Trophoblast cell (in vitro differentiated cells and primary cell): ENCODE measurements around the gene CDC42EP5.
A peak's percentile ranks its signal among the peaks of the same experiment; 100 is the strongest.

ENCODE experiments used
- DNase-seq, 2 donors: peaks; one replicate each; pipeline ENCODE4 v3.0.0-alpha.2; 2016
- H2AFZ ChIP-seq: 2 replicates; pipeline ENCODE4 v1.6.1; 2013; ENCODE audit warnings: low read length, moderate library complexity, mild to moderate bottlenecking; ENCODE audit not compliant: insufficient read depth, poor library complexity
- H2AK5ac ChIP-seq: 2 replicates; pipeline ENCODE4 v1.6.1; 2013; ENCODE audit warnings: mild to moderate bottlenecking, low read length
- H2BK120ac ChIP-seq: 2 replicates; pipeline ENCODE4 v1.6.1; 2013; ENCODE audit warnings: low read length, mild to moderate bottlenecking, moderate library complexity; ENCODE audit not compliant: insufficient read depth, poor library complexity
- H2BK12ac ChIP-seq: 2 replicates; pipeline ENCODE4 v1.6.1; 2013; ENCODE audit warnings: mild to moderate bottlenecking, low read length, moderate library complexity
- H2BK5ac ChIP-seq: 2 replicates; pipeline ENCODE4 v1.6.1; 2013; ENCODE audit warnings: low read length, low read depth, moderate library complexity, mild to moderate bottlenecking; ENCODE audit not compliant: poor library complexity
- H3K14ac ChIP-seq: 2 replicates; pipeline ENCODE4 v1.6.1; 2013; ENCODE audit warnings: mild to moderate bottlenecking, low read length
- H3K18ac ChIP-seq: 2 replicates; pipeline ENCODE4 v1.6.1; 2013; ENCODE audit warnings: mild to moderate bottlenecking, low read length
- H3K23ac ChIP-seq: 2 replicates; pipeline ENCODE4 v1.6.1; 2013; ENCODE audit warnings: low read length
- H3K27ac ChIP-seq: 2 replicates; pipeline ENCODE4 v1.5.1; 2013; ENCODE audit warnings: low read depth, mild to moderate bottlenecking, inconsistent platforms, low read length, moderate library complexity
- H3K27me3 ChIP-seq: 2 replicates; pipeline ENCODE4 v1.6.1; 2013; ENCODE audit warnings: inconsistent platforms, mild to moderate bottlenecking, low read length, moderate library complexity; ENCODE audit not compliant: insufficient read depth
- H3K36me3 ChIP-seq, 2 experiments: 1 replicate in 1 of 2; 2 replicates in 1 of 2; pipeline ENCODE4 v1.6.1; 2013; ENCODE audit warnings: low read length in 2 of 2, mild to moderate bottlenecking in 2 of 2, moderate library complexity in 1 of 2; ENCODE audit not compliant: insufficient read depth in 2 of 2, control insufficient read depth in 1 of 2
- H3K4ac ChIP-seq: 2 replicates; pipeline ENCODE4 v1.6.1; 2013; ENCODE audit warnings: low read depth, mild to moderate bottlenecking, low read length, moderate library complexity
- H3K4me1 ChIP-seq, 2 experiments: 1 replicate in 1 of 2; 2 replicates in 1 of 2; pipeline ENCODE4 v1.6.1; 2013; ENCODE audit warnings: low read length in 2 of 2, mild to moderate bottlenecking in 2 of 2, moderate library complexity in 1 of 2; ENCODE audit not compliant: insufficient read depth in 2 of 2, control insufficient read depth in 1 of 2
- H3K4me2 ChIP-seq: 2 replicates; pipeline ENCODE4 v1.6.1; 2013; ENCODE audit warnings: inconsistent platforms, mild to moderate bottlenecking, low read length, moderate library complexity
- H3K4me3 ChIP-seq: 2 replicates; pipeline ENCODE4 v1.5.1; 2013; ENCODE audit warnings: mild to moderate bottlenecking, low read depth, low read length, inconsistent platforms
- H3K79me1 ChIP-seq: one replicate; pipeline ENCODE4 v1.6.1; 2013; ENCODE audit warnings: low read length
- H3K79me2 ChIP-seq: 2 replicates; pipeline ENCODE4 v1.6.1; 2013; ENCODE audit warnings: low read length, mild to moderate bottlenecking; ENCODE audit not compliant: control insufficient read depth, insufficient read depth, poor library complexity
- H3K9ac ChIP-seq: 2 replicates; pipeline ENCODE4 v1.6.1; 2013; ENCODE audit warnings: mild to moderate bottlenecking, low read length
- H3K9me3 ChIP-seq: 2 replicates; pipeline ENCODE4 v1.6.1; 2013; ENCODE audit warnings: low read depth, mild to moderate bottlenecking, control low read depth, inconsistent platforms, low read length; ENCODE audit not compliant: insufficient read depth
- H4K12ac ChIP-seq: 2 replicates; pipeline ENCODE4 v1.6.1; 2013; ENCODE audit warnings: low read depth, mild to moderate bottlenecking, low read length, moderate library complexity
- H4K8ac ChIP-seq: 2 replicates; pipeline ENCODE4 v1.6.1; 2013; ENCODE audit warnings: low read depth, mild to moderate bottlenecking, low read length, moderate library complexity
- H4K91ac ChIP-seq: one replicate; pipeline ENCODE4 v1.6.1; 2013; ENCODE audit warnings: low read depth, mild to moderate bottlenecking, low read length, moderate library complexity
- WGBS: extraction: QIAGEN DNeasy Blood & Tissue Kit; methylation state at CpG from one replicate; pipeline ENCODE4 v1.1.7; 2013; ENCODE audit warnings: missing lambda C conversion rate; ENCODE audit not compliant: insufficient read length, insufficient coverage; ENCODE audit errors: extremely low coverage; 5-methylcytosine and 5-hydroxymethylcytosine counted together

CDC42EP5 gene

DNA sequence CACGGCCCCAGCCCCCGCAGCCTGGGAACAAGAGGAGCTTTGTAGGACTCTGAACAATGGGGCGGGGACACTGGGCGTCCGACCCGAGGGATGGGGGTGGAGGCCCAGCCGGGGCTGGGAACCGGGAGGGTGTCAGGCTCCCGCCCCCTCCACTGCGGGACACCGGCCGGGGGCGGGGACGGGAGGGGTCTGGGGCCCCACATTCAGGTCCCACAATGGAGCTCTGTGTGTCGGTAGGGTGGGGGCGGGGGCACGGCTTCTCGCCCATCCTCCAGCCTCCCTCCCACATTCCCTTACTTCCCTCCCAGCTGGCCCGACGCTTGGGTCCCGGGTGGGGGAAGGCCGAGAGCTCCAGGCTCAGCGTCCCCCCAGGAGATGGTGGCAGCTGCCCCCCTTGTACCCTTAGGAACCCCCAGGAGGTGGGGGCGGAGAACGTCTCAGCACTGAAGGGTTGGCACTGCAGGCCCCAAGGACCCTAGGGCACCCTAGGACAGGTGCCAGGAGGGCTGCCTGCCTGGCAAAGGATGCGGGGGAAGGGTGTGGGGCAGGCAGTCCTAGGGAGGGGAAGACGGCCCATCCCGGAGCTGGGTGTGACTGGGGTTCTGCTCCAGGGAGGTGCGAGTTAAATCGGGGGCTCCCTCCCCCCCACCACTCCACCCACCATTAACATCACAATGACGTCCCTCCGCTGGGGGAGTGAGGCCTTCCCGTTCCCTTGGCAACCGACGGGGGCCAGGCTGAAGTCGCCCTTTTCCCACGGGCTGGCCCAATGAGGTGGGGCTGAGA lies 52.5 kb downstream of the CDC42EP5 start:
- H3K9me3 ChIP-seq = peaks cover 8% of the 10 kb centered on the region
- H4K8ac ChIP-seq = no peak overlapping the region
- H2AFZ ChIP-seq = no peak overlapping the region
- no peaks in the 10 kb centered on the region for H3K36me3 ChIP-seq
- H3K9ac ChIP-seq = no peak overlapping the region
- peaks cover 2 to 6% of the 10 kb centered on the region in 2 experiments for H3K4me1 ChIP-seq
- H3K4me2 ChIP-seq = peak overlapping the region; percentile 4
- H3K18ac ChIP-seq = no peak overlapping the region
- no peak overlapping the region for H2AK5ac ChIP-seq
- DNase-seq = no peak
- no peak overlapping the region for H3K23ac ChIP-seq
- H3K14ac ChIP-seq = no peak overlapping the region
- H3K79me1 ChIP-seq = no peaks in the 10 kb centered on the region
- no peak overlapping the region for H4K12ac ChIP-seq
- H4K91ac ChIP-seq = no peak overlapping the region
- H2BK120ac ChIP-seq = no peak overlapping the region
- WGBS = no CpG with 5 or more reads among the region's 37 CpGs
- H3K79me2 ChIP-seq = no peaks in the 10 kb centered on the region
- peaks cover 25% of the 10 kb centered on the region for H3K27me3 ChIP-seq
- no peak overlapping the region for H2BK12ac ChIP-seq
- H2BK5ac ChIP-seq = no peak overlapping the region
- H3K27ac ChIP-seq = no peak overlapping the region
- H3K4ac ChIP-seq = no peak overlapping the region
- H3K4me3 ChIP-seq = no peak overlapping the region

DNA sequence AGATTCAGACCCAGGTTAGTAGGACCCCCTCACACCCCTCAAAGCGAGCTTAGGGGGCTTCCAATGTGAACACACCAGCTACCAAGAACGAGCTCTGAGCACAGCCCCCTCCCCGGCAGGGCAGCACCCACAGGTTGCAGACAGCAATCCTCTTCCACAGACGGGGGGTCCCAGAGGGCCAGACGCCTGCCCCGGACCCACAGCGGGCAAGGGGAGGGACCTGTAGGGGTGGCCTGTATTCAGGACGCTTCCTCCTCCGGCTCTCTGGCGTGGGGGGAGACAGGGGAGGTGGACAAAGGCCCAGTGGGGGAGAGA lies 53.1 kb downstream of the CDC42EP5 start:
- no peak for DNase-seq
- Histone ChIP-seq H2AFZ (no peak overlapping the region), H3K4me2 (peak overlapping the region; percentile 4), H3K18ac (no peak overlapping the region), H2BK12ac (no peak overlapping the region), H3K36me3 (no peaks in the 10 kb centered on the region), H3K9me3 (peaks cover 9% of the 10 kb centered on the region), H4K12ac (no peak overlapping the region), H3K79me1 (no peaks in the 10 kb centered on the region), H2BK5ac (no peak overlapping the region), H3K9ac (no peak overlapping the region), H4K91ac (no peak overlapping the region), H3K14ac (no peak overlapping the region), H3K27me3 (peaks cover 29% of the 10 kb centered on the region), H3K27ac (no peak overlapping the region), H3K23ac (no peak overlapping the region), H3K4me3 (no peak overlapping the region), H3K4me1 (peaks cover 2 to 6% of the 10 kb centered on the region in 2 experiments), H3K79me2 (no peaks in the 10 kb centered on the region), H4K8ac (no peak overlapping the region), H3K4ac (no peak overlapping the region), H2BK120ac (no peak overlapping the region), H2AK5ac (no peak overlapping the region)
- WGBS = no CpG with 5 or more reads among the region's 10 CpGs

DNA sequence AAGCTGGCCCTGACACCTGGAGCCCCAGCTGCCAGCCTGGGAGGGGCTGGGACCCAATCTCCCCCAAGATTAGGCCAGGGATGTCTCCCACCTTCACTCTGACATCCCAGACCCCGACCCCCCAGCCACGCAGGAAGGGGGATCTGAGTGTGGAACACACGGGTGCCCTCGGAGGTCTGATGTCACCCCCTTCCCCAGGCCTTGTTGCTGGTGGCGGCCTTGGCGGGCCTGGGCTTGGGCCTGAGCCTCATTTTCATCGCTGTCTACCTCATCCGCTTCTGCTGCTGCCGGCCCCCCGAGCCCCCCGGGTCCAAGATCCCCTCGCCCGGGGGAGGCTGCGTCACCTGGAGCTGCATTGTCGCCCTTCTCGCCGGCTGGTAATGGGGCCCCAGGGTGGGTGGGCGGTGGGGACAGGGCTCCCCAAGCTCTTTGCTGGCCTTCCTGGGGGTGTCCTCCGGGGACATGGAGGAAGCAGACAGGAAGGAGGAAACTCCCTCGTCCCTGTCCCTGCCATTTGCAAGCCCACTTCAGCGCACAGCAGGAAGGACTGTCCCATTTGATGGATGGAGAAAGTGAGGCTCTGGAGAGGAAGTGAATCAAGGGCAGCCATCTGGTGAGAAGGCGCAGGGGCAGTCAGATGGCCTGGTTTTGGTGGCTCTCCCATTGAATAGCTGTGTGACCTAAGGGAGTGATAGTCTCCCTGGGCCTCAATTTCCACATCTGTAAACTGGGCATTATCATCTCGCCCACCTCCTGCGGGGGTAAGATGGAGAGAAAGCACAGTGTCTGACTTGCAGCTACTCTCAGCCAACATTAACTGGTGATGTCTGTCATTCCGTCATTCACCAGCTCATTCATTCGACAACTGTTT lies 53.9 kb downstream of the CDC42EP5 start:
- H3K4me2 ChIP-seq = no peak overlapping the region
- no peak overlapping the region for H3K23ac ChIP-seq
- H4K12ac ChIP-seq = no peak overlapping the region
- H4K91ac ChIP-seq = no peak overlapping the region
- no peak overlapping the region for H2BK5ac ChIP-seq
- no CpG with 5 or more reads among the region's 26 CpGs for WGBS
- no peak overlapping the region for H2AFZ ChIP-seq
- no peak overlapping the region for H3K18ac ChIP-seq
- no peak overlapping the region for H2BK12ac ChIP-seq
- H3K79me2 ChIP-seq = no peaks in the 10 kb centered on the region
- H2BK120ac ChIP-seq = no peak overlapping the region
- no peak overlapping the region for H3K14ac ChIP-seq
- peaks cover 2 to 6% of the 10 kb centered on the region in 2 experiments for H3K4me1 ChIP-seq
- no peak overlapping the region for H4K8ac ChIP-seq
- no peak overlapping the region for H3K9ac ChIP-seq
- no peak overlapping the region for H3K4ac ChIP-seq
- H2AK5ac ChIP-seq = no peak overlapping the region
- H3K36me3 ChIP-seq = no peaks in the 10 kb centered on the region
- DNase-seq = no peak
- H3K27ac ChIP-seq = no peak overlapping the region
- H3K4me3 ChIP-seq = no peak overlapping the region
- H3K9me3 ChIP-seq = peaks cover 13% of the 10 kb centered on the region
- peaks cover 35% of the 10 kb centered on the region for H3K27me3 ChIP-seq
- H3K79me1 ChIP-seq = no peaks in the 10 kb centered on the region

DNA sequence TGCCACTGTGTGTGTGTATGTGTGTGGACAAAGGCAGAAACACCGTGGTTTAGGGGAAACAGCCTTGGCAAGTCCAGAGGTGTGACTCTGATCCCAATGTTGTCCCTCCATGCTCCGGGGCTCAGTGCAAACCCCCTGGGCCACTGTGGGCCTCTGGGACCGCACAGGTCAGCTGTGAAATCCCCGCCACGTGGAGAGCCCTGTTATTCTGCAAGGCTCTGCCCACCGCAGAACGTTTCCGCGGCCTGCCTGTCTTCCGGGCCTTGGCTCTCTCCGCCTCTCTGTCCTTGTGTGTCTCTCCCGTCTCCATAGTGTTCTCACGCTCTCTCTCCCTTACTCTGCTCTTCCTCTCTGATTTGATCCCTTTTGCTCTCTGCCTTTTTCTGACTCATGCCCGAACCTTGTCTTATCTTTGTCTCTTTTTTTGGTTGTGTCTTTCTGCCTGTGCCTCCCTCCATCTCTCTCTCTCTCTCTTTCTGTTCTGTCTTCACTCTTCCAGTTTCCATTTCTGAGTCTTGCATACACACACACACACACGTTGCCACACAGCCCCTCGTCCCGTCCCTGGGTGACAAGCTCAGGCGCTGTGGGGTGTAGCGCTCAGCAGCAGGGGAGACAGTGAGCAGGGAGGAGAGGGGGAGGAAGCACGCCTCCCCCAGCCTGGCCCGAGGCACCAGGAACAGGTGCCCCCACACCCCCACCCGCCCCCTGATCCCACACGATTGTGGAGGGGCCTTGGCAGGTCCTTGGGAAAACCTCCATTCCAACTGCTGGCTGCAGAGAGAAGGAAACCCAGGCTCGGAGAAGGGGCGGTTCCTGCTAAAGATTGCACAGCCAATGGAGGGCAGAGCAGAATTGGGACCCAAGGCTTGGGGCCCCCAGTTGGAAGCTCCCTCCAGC lies 54.8 kb downstream of the CDC42EP5 start:
- H3K14ac ChIP-seq = no peak overlapping the region
- DNase-seq = no peak
- H3K36me3 ChIP-seq = no peaks in the 10 kb centered on the region
- H3K9me3 ChIP-seq = peaks cover 21% of the 10 kb centered on the region
- H3K4me2 ChIP-seq = no peak overlapping the region
- H4K91ac ChIP-seq = no peak overlapping the region
- H4K8ac ChIP-seq = no peak overlapping the region
- H2BK120ac ChIP-seq = no peak overlapping the region
- no CpG with 5 or more reads among the region's 25 CpGs for WGBS
- H3K9ac ChIP-seq = no peak overlapping the region
- no peaks in the 10 kb centered on the region for H3K79me1 ChIP-seq
- no peak overlapping the region for H2AK5ac ChIP-seq
- no peak overlapping the region for H2AFZ ChIP-seq
- no peak overlapping the region for H4K12ac ChIP-seq
- no peak overlapping the region for H3K23ac ChIP-seq
- H3K27ac ChIP-seq = no peak overlapping the region
- no peak overlapping the region for H3K4me3 ChIP-seq
- H3K4ac ChIP-seq = no peak overlapping the region
- no peak overlapping the region for H2BK5ac ChIP-seq
- H3K27me3 ChIP-seq = peaks cover 35% of the 10 kb centered on the region
- no peak overlapping the region for H3K18ac ChIP-seq
- H3K4me1 ChIP-seq = peaks cover 2 to 6% of the 10 kb centered on the region in 2 experiments
- H3K79me2 ChIP-seq = no peaks in the 10 kb centered on the region
- H2BK12ac ChIP-seq = no peak overlapping the region
